Measurements from ENCODE around the gene RFXANK.
A peak's percentile ranks its signal among the peaks of the same experiment; 100 is the strongest.
"Not testable (repeated sequence)": the region's sequence is repeated elsewhere in the genome, so short reads cannot be mapped to it uniquely, and the experiment has no call there.

The RFXANK gene

GRCh38 chr19:19170053-19170872, 21.8 kb upstream of the RFXANK start, which contains the start of gene MEF2B:
Gene MEF2B (minus strand): TSS chr19:19170263. CDS start chr19:19150735, 19,528 bp downstream.
- in situ Hi-C loops (cut with MboI; ENCODE audit: low pct_unique_long_range_greater_than_20kb, low sequenced_read_pairs, unreplicated experiment) = loop anchor here (25.0 kb wide), 1 partner anchor 317 kb away; no protein-coding TSS in a partner anchor
- DNase-seq (ENCODE audit: low spot score) = peak; percentile 96
- TF ChIP-seq CTCF (IDR thresholded peaks at IDR 0.05; ENCODE audit: extremely low read depth, insufficient read depth, missing control alignments) = no peak

- no peak for TF ChIP-seq CTCF (IDR thresholded peaks at IDR 0.05; ENCODE audit: extremely low read depth, insufficient read depth, missing control alignments)
- no peak for DNase-seq (ENCODE audit: low spot score)
- in situ Hi-C loops (cut with MboI; ENCODE audit: low pct_unique_long_range_greater_than_20kb, low sequenced_read_pairs, unreplicated experiment) = loop anchor here (25.0 kb wide), 1 partner anchor 316 kb away; no protein-coding TSS in a partner anchor
Measured at GRCh38 chr19:19170873-19171672, 21.0 kb upstream of the RFXANK start.

- DNase-seq (ENCODE audit: low spot score) = peak; percentile 76
- in situ Hi-C loops (cut with MboI; ENCODE audit: low pct_unique_long_range_greater_than_20kb, low sequenced_read_pairs, unreplicated experiment) = loop anchor here (25.0 kb wide), 1 partner anchor 315 kb away; no protein-coding TSS in a partner anchor
- no peak for TF ChIP-seq CTCF (IDR thresholded peaks at IDR 0.05; ENCODE audit: extremely low read depth, insufficient read depth, missing control alignments)
Measured at GRCh38 chr19:19171821-19172532, 20.1 kb upstream of the RFXANK start.

- DNase-seq (ENCODE audit: low spot score) = not testable (repeated sequence)
- in situ Hi-C loops (cut with MboI; ENCODE audit: low pct_unique_long_range_greater_than_20kb, low sequenced_read_pairs, unreplicated experiment) = loop anchor here (25.0 kb wide), 1 partner anchor 314 kb away; no protein-coding TSS in a partner anchor
Measured at GRCh38 chr19:19173243-19173642, 18.8 kb upstream of the RFXANK start.

GRCh38 chr19:19176950-19177349, 15.1 kb upstream of the RFXANK start:
- no peak for TF ChIP-seq CTCF (IDR thresholded peaks at IDR 0.05; ENCODE audit: extremely low read depth, insufficient read depth, missing control alignments)
- in situ Hi-C loops (cut with MboI; ENCODE audit: low pct_unique_long_range_greater_than_20kb, low sequenced_read_pairs, unreplicated experiment) = no loop called here
- DNase-seq (ENCODE audit: low spot score) = no peak

- in situ Hi-C loops (cut with MboI; ENCODE audit: low pct_unique_long_range_greater_than_20kb, low sequenced_read_pairs, unreplicated experiment) = no loop called here
- TF ChIP-seq CTCF (IDR thresholded peaks at IDR 0.05; ENCODE audit: extremely low read depth, insufficient read depth, missing control alignments) = no peak
- no peak for DNase-seq (ENCODE audit: low spot score)
Measured at GRCh38 chr19:19179548-19180441, 12.3 kb upstream of the RFXANK start.

Measured in GM13977 (cell line).